ENCODE results near the gene KLHDC3.
"Not testable (repeated sequence)": the region's sequence is repeated elsewhere in the genome, so short reads cannot be mapped to it uniquely, and the experiment has no call there.

Gene KLHDC3

DNA sequence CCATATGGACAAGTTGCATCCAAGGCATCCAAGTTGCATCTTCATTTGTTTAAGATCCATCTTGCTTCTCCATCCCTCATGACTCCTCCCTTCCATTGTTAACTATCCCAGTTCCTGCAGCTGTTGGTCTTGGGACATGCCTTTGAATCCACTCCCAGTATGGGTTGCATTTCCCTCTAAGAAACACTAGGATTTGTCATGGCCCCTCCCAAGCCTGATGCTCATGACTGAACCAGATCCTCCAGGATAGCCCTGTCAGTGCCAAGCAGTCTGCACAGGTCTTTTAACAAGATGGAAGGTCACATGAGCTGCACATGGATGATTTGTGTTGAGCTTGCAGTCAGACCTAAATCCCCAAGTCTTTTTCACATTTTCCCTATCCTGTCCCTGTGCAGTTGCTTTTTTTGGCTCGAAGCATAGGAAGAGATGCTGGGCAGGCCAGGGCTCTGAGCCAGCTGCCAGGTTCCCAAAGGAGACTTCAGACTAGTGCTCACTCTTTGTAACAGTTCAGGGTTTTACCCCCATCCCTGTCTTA, 25.5 kb upstream of the KLHDC3 start:
- no peak for DNase-seq (ENCODE audit: low read depth in 2 of 2)

DNA sequence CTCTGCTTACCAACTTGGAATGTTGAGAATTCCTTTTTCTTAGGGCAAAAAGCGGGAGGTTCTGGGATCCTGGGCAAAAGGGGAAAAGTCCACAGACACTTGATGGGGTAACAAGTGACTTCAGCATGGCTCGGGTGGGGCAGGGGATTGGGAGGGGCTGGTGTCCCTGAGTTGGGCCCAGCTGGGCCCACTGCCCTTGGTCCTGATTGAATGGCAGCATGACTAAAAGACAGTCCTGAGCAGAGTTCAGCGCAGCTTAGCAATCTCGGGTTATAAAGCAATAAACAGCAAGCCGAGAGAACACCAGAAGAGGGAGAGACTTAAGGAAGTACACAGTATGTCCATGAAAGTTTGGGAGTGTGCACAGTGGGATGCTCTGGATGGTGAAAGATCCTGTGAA, 24.1 kb upstream of the KLHDC3 start:
- no peak for DNase-seq (ENCODE audit: low read depth in 2 of 2)

DNA sequence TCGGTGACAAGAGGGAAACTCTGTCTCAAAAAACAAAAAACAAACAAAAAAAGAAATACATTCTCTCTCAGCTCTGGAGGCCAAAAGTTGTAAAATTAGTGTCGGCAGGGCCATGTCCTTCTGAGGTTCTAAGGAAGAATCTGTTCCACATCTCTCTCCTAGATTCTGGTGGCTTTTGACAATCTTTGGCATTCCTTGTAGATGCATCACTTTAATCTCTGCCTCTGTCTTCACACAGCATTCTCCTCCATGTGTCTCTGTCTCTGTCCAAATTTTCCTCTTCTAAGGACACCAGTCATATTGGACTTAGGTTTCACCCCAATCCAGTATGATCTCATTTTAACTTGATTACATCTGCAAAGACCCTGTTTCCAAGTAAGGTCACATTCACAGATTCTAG, 20.6 kb upstream of the KLHDC3 start:
- no peak for DNase-seq (ENCODE audit: low read depth in 2 of 2)

DNA sequence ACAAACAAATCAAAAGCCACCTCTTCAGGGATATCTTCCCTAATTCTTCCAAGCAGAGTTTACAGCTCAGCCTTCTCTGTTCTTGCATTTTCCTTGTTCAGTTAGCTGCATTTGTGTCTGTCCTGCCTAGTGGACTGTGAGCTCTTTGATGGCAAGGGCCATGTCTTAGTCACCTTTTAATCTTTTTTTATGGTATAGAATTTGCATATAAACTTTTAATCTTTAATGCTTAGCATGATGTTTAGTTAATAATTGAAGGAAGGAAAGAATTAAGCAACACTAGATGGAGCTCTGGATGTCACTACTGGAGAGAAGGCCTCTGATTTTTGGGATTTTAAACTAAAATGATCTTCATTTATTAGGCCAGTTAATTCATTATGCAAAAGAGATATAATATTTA, 17.5 kb upstream of the KLHDC3 start:
- no peak for DNase-seq (ENCODE audit: low read depth in 2 of 2)

DNA sequence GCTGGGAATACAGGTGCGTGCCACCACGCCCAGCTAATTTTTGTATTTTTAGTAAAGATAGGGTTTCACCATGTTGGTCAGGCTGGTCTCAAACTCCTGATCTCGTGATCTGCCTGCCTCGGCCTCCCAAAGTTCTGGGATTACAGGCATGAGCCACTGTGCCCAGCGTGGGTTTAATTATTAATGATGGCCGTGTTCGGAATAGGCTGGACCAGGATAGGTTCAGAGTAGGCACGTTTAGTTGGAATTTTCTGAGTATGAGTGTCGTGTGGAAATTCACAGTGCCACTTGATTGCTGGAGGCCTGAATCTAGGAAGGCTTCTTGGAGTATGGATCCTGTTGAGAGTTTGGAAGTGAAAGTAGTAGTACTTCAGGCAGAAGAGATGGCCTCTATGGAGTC, 15.8 kb upstream of the KLHDC3 start:
- not testable (repeated sequence) for DNase-seq (ENCODE audit: low read depth in 2 of 2)

DNA sequence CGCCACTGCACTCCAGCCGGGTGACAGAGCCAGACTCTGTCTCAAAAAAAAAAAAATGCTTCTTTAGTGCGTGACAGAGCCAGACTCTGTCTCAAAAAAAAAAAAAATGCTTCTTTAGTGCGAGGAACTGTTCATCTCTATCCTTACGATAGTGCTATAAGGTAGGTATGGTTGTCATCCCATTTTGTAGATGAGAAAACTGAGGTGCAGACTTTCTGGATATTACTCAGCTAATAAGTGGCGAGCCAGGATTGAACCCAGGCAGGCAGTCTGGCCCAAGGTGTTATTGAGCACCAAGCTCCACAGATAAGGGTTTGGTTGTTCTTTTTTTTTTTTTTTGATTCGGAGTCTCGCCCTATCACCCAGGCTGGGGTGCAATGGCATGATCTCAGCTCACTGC, 12.2 kb upstream of the KLHDC3 start:
- DNase-seq (ENCODE audit: low read depth in 2 of 2): no peak

DNA sequence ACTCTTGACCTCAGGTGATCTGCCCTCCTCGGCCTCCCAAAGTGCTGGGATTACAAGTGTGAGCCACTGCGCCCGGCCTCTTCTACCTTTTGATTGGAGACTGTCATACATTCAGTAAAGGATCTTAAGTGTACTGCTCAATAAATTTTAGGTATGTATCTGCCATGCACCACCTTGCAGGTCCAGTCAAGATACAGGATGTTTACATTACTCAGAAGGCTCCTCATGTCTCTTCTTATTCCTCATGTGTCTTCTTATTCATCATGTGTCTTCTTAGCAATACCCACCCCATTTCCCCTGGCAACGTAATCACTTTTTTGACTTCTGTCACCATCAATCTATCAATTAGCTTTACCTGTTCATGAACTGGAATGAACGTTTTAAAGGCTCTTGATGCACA, 8.2 kb upstream of the KLHDC3 start:
- no peak for DNase-seq (ENCODE audit: low read depth in 2 of 2)

DNA sequence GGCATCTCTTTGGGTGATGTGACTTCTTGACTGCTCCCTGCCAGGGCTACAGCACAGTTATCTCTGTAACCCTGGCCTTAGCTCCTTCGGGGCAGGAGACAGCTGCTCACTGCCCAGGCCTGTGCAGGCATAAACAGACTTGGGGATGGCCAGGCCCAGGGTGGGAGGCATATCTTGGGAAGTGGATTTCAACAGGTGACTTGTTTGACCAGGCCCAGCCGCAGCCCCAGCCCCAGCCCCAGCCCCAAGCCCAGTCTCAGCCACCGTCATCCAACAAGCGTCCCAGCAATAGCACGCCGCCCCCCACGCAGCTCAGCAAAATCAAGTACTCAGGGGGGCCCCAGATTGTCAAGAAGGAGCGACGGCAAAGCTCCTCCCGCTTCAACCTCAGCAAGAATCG, 7.8 kb upstream of the KLHDC3 start:
- DNase-seq (ENCODE audit: low read depth in 2 of 2): no peak

DNA sequence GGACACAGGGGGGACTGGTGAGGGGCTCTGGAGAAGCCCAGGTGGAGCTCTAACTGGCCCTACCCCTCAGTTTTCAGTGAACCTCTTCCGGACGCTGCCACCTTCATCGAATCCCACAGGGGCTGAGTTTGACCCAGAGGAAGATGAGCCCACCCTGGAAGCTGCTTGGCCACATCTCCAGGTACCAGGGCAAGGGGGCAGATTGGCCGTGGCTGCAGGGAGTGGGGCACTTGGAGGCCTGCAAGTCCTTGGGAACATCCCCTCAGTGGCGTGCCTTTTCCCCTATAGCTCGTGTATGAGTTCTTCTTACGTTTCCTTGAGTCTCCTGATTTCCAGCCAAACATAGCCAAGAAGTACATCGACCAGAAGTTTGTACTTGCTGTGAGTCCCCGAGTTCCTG, 6.9 kb upstream of the KLHDC3 start:
- no peak for DNase-seq (ENCODE audit: low read depth in 2 of 2)

DNA sequence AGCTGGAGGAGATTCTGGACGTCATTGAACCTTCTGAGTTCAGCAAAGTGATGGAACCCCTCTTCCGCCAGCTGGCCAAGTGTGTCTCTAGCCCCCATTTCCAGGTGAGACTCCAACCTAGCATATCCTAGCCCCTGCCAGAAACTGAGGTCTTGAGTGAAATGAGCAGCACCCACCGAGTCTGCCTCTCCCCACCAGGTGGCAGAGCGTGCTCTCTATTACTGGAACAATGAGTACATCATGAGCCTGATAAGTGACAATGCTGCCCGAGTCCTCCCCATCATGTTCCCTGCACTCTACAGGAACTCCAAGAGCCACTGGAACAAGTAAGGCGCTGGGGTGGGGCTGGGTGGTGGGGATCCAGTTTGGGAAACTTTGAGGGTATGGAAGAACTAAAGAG, 4.9 kb upstream of the KLHDC3 start:
- peak in 1 of 2 donors; percentile 14 for DNase-seq (ENCODE audit: low read depth in 2 of 2)

DNA sequence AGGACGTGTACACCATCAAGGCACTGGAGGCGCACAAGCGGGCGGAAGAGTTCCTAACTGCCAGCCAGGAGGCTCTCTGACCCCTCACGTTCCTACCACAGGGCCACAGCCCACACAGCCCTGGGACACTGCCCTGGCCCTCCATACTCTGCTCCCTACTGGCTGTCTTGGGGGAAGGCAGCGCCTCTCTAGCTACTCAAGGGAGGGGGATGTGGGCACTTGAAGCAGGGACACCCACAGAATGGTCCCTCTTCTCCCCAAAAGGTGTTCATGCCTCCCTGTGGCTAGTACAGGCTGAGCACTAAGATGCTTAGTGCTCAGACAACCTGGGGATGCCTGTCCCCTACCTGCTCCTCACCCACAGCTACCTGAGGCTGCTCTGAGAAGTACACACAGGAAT, 2.8 kb upstream of the KLHDC3 start:
- DNase-seq (ENCODE audit: low read depth in 2 of 2): no peak

DNA sequence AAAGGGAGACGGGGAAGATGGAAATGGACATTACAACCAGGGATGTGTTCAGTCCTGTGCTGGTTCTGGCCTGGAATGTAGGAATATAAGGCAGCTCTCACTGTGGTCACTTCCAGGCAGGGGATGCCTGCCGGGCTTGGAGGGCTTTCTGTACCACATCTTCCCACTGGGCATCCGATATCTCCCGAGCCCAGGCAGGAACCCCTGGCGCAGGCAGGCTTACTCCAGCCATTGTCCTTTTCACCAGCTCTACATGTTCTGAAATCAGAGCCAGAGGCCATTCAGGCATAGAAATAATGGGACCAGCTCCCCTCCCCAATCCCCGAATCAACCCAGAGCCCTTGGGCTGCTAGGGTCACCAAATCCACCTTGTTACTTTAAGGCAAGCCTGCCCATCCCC, 1.7 kb upstream of the KLHDC3 start:
- DNase-seq (ENCODE audit: low read depth in 2 of 2): no peak

DNA sequence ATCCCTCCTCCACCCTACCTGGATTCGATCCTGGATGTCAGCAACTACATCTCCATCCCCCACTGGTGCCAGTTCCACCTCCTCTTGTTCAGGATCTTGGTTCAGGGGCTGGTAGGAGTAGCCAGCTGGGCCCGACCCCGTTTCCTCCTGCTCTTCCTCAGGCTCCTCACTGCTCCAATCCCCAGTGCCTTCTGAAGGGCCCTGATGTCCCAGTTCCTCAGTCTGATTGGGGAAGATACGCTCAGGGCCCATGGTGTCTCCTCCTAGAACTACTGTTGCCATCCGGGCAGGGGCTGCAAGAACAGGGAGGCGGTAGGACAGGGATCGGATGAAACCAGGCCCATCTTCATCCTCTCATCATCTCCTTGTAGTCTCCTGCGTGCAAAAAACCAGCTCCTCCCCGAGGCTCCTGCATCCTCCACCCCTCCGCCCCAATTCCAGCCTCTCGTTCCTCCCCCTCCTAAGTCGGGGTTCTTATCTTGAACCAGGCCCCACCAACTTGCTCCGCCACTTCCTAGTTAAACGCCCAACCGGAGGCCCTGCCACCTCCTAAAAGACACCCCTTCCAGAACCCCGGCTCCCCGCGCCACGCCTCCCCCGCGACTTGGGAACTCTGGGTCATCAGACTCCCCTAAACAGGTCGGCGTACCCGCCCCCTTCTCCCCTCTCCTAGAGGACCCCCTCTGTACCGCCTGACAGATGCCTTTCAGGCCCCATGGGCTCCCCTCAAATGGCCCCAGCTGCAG, 779 bp upstream of the KLHDC3 start:
- no peak for DNase-seq (ENCODE audit: low read depth in 2 of 2)

DNA sequence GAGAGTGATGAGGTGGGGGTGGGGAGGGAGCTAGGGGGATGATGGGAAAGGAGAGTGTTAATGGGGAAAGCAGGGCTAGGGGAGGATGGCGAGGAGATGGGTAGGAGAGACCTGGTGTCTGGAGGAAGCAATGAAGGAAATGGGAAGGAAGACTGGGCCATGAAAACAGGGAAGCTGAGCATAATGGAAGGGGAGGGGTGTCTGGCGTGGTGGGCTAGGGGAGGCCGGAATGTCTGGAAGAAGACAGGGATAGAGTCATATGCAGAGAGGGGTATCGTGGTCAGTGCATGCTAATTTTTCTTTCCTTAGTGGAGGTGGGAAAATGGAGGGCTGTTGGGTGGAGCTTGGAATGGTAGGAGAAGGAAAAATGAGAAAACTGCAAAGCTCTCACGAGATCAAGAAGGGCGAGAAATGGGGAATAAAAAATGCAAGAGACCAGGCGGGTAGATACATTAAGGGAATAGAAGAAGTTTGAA, 423 bp downstream of the KLHDC3 start:
- DNase-seq (ENCODE audit: low read depth in 2 of 2): no peak

DNA sequence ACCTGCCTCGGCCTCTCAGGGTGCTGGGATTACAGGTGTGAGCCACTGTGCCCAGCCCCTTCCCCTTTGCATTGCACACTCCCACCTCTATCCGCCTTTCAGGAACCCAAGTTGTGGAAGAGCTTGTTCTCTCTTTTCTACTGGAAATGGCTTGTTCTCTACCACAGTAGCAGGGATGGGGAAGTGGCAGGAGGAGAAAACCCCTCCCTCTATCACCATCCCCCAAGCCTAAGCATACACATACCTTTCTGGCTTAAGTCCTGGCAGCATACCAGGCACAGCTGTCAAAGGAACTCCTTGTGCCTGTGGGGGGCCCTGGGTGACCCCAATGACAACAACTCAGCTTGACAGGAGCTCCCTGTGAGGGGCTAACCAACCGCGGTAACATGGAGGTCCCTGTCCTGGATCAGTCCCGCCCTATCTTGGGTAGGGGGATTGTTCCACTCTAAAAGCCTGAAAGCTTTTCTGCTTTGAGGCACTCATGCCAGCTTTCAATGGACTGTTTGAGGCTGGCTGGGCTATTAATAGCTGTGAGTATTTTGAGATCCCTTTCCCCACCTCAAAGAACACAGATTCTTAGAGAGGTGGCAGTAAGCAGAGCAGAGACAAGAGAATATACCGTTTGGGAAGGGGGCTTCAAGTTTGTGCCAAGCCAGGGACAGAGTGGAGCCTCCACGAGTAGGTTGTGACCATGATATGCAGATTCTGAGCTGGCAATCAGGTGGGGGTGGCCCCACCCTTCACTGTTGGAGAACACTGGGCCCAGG, 2.3 kb downstream of the KLHDC3 start:
- no peak for DNase-seq (ENCODE audit: low read depth in 2 of 2)

DNA sequence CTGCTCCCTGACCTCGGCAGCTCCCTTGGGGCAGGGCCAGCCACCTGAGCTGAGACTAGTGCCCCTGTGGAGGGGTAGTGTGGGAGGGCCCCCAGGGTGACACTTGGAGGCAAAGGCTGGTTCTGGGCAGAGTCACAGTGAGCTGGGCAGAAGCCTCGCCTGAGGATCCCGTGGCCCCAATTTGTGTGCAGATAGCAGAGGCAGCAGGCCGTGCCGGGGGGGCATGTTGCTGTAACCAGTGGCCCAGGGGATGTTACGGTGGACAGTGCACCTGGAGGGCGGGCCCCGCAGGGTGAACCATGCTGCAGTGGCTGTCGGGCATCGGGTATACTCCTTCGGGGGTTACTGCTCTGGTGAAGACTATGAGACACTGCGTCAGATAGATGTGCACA, 2.9 kb downstream of the KLHDC3 start:
- DNase-seq (ENCODE audit: low read depth in 2 of 2): no peak

DNA sequence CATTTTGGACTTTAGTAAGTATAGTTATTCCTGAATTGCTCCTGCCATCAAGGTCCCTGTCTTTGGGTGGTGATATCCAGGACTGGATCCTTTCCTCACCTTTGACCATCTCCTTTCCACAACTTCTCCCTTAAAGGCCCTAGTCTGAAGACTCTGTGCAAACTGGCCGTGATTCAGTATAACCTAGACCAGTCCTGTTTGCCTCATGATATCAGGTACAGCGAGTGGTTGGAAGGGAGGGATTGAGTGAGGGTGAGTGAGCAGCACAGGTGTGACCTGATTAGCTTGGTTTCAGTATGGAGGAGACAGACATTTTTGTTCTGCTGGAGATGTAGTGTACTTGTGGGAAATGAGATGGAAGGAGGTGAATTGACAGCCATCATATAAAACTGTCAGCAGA, 5.1 kb downstream of the KLHDC3 start:
- no peak for DNase-seq (ENCODE audit: low read depth in 2 of 2)

DNA sequence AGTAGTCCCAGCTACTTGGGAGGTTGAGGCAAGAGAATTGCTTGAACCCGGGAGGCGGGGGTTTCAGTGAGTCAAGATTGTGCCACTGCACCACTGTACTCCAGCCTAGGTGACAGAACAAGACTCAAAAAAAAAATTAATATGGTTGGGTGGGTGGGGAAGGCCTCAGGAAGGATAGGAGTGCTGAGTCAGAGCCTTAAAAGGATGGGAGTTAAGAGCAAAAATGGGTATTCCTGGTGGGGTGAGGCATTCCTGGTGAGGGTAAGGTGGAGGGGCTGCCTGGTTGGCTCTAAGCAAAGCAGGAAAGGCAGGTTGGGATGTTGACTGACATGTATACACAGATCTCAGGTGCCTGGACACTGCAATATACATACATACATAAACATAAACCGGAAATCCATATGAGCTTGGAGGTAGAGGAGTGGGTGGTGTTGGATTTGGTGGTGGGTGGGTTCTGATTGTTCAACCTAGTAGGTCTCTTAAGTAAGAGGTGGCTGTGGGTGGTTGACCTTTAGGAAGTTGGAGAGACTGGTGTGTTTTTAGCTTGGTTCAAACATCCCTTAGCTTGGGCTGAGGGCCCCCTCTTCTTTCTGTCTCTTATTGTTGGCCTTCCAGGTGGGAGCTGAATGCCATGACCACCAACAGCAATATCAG, 6.1 kb downstream of the KLHDC3 start:
- no peak for DNase-seq (ENCODE audit: low read depth in 2 of 2)

DNA sequence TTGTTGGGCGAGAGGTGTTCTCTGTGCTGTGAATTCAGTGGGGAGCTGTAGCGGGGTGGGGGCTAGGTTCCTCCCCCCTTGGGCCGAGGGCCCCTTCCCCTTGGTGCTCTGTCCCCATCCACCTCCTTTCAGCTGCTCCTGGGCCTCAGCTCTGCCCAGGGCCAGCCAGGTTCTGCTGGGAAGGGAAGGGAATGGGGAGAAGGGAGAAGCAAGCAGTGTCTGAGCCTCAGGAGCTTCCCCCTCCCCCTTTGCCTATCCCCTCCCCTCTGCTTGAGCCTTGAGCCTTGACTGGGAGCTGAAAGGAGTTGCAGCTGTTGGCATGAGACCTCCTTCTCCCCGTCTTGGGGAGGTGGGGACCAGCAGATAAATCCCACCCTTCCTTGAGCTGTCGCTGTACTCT, 6.8 kb downstream of the KLHDC3 start:
- DNase-seq (ENCODE audit: low read depth in 2 of 2): no peak

DNA sequence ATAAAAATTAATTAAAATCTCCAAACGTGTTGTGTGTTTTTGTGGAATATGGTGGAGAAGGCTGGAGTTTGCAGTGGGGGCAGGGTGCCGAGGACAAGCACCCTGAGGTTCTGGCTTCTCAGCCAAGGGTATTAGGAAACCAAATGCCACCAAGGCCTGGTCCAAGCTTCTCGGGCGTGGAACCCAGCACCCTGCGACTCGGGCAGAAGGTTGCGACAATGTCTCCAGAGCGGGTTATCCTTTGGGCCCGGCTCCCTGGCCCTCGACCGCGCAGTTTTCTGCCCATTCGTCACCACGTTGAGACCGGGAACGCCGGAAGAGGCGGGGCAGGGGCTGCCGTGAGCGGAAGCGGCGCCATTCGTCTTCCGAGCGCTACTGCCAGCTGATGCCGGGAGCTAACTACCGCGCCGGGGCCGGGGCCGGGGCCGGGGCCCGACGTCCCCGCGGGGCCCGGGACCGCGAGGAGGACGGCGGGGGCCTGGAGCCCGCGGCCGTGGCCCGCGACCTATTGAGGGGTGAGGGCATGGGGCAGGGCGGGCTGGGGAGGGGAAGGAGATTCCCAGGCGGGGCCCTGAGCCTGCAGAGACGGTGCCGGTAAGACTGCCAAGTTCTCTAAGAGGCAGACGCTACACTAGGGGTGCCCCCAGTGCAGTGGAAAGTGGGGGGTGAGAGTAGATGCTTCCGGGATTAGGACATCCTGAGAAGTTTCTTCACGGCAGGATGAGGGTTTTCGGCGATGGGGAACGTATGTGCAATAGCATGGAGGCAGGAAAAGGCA, 7.4 kb downstream of the KLHDC3 start, which contains the start of gene RRP36:
Gene RRP36 (plus strand): TSS at position 354 of the 778 bp plus-strand sequence. CDS start 32 bp downstream, at position 386.
- DNase-seq (ENCODE audit: low read depth in 2 of 2): peak; percentile 31 to 51

DNA sequence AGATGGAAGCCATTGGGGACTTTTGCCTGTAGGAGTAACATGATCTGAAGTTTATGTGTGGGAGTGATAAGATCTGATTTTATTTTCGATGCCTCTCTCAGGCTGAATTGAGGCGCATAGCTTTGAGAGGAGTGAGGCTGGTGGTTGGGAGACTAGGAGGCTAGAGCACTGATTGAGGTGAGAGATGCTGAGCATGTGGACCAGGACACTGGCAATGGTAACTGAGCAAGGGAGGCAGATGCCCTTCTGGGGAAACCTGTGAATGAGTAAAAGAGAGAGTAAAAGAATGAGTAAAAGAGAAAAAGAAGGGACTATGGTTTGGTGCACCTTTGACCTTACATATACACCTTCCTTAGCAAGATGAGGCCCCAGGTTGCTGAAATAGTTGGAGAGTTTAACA, 10.4 kb downstream of the KLHDC3 start:
- DNase-seq (ENCODE audit: low read depth in 2 of 2): no peak

DNA sequence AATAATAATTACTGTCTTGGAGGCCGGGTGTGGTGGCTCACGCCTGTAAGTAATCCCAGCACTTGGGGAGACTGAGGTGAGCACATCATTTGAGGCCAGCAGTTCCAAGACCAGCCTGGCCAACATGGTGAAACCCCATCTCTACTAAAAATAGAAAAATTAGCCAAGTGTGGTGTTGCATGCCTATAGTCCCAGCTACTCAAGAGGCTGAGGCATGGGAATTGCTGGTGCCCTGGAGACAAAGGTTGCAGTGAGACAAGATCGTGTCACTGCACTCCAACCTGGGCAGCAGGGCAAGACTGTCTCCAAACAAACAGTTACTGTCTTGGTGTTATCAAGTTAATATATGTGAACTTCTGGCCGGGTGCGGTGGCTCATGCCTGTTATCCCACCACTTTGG, 12.3 kb downstream of the KLHDC3 start:
- DNase-seq (ENCODE audit: low read depth in 2 of 2): no peak

Measured in stimulated activated CD4-positive, alpha-beta T cell treated with anti-CD3 and anti-CD28 coated beads, Interleukin-15, amount 100 ng/mL, for 48 hours (primary cell).